ENCODE results near the gene TYW3.

TYW3 gene

GRCh38 chr1:74790453-74790852, 57.5 kb downstream of the TYW3 start:
- no peak for DNase-seq (ENCODE audit: low read depth in 2 of 2)

- DNase-seq (ENCODE audit: low read depth in 2 of 2): no peak
These were observed 58.5 kb downstream of the TYW3 start for GRCh38 chr1:74791491-74791890.

GRCh38 chr1:74799119-74799657, 66.2 kb downstream of the TYW3 start:
- no peak for DNase-seq (ENCODE audit: low read depth in 2 of 2)

- DNase-seq (ENCODE audit: low read depth in 2 of 2): no peak
These were observed 78.7 kb downstream of the TYW3 start for GRCh38 chr1:74811436-74812179.

- no peak for DNase-seq (ENCODE audit: low read depth in 2 of 2)
These were observed 79.2 kb downstream of the TYW3 start for GRCh38 chr1:74812180-74812541.
